ENCODE results near the gene ATP5PD. TPM values are rescaled to one million over a fixed set of nuclear protein-coding genes. Genes with fewer than 3 reads are reported as not detected.

ATP5PD gene
- total and polyA plus RNA-seq, 2 of the 13 experiments (the other 11 are each of a cell fraction or from before 2014, with no cell fraction given), result 158 to 428 TPM

GRCh38 chr17:75011401-75012095 is 35.2 kb downstream of the ATP5PD start (continued):
- 0 out of 2 replicates have a peak, but pooled peaks have one; percentile 11 for TF ChIP-seq LRRFIP1 (CRISPR knock-in tag; conservative IDR thresholded peaks at IDR 0.05)
- 0 out of 2 replicates have a peak, but pooled peaks have one; percentile 17 for TF ChIP-seq STAT6 (CRISPR knock-in tag; IDR thresholded peaks at IDR 0.05; ENCODE audit: borderline replicate concordance)
- peak; percentile 28 for TF ChIP-seq TEAD3 (CRISPR knock-in tag; optimal IDR thresholded peaks at IDR 0.05; ENCODE audit: borderline replicate concordance)
- 0 out of 2 replicates have a peak, but pooled peaks have one; percentile 14 for TF ChIP-seq PRDM15 (CRISPR knock-in tag; IDR thresholded peaks at IDR 0.05)
- TF ChIP-seq ZNF234 (CRISPR knock-in tag; conservative IDR thresholded peaks at IDR 0.05), result no peak
- TF ChIP-seq MATR3 (CRISPR knock-in tag; IDR thresholded peaks at IDR 0.05), result no peak
